Smooth muscle cell (in vitro differentiated cells): Measurements from ENCODE around the gene VSTM4. TPM values are rescaled to one million over a fixed set of nuclear protein-coding genes. Genes with fewer than 3 reads are reported as not detected.

ENCODE experiments used
- DNase-seq: peaks from one replicate; lab custom pipeline; 2025; ENCODE audit not compliant: unreplicated experiment; lab: John Stamatoyannopoulos, UW
- H2AFZ ChIP-seq: fragments of 200-600 bp; sonication (generic); 2 replicates; pipeline ENCODE4 v1.6.0; 2016; ENCODE audit warnings: antibody characterized with exemption, low read depth, mild to moderate bottlenecking
- H3F3A ChIP-seq: fragments of 200-600 bp; sonication (generic); 2 replicates; pipeline ENCODE4 v1.6.0; 2017; ENCODE audit warnings: antibody characterized with exemption, low read depth
- H3K27ac ChIP-seq: fragments of 200-600 bp; sonication (generic); 2 replicates; pipeline ENCODE4 v1.5.1; 2016; ENCODE audit warnings: low read depth, mild to moderate bottlenecking
- H3K27me3 ChIP-seq: fragments of 200-600 bp; sonication (generic); 2 replicates; pipeline ENCODE4 v1.6.1; 2016; ENCODE audit warnings: low read depth, mild to moderate bottlenecking
- H3K36me3 ChIP-seq: fragments of 200-600 bp; sonication (generic); 2 replicates; pipeline ENCODE4 v1.5.1; 2016; ENCODE audit warnings: low read depth
- H3K4me1 ChIP-seq: fragments of 200-600 bp; sonication (generic); 2 replicates; pipeline ENCODE4 v1.5.1; 2016; ENCODE audit warnings: low read depth
- H3K4me2 ChIP-seq: fragments of 200-600 bp; sonication (generic); 2 replicates; pipeline ENCODE4 v1.6.0; 2016; ENCODE audit warnings: mild to moderate bottlenecking
- H3K4me3 ChIP-seq: fragments of 200-600 bp; sonication (generic); 2 replicates; pipeline ENCODE4 v1.5.1; 2016; ENCODE audit warnings: mild to moderate bottlenecking
- H3K79me2 ChIP-seq: fragments of 200-600 bp; sonication (generic); 2 replicates; pipeline ENCODE4 v1.6.0; 2016; ENCODE audit warnings: low read depth, mild to moderate bottlenecking
- H3K9ac ChIP-seq: fragments of 200-600 bp; sonication (generic); 2 replicates; pipeline ENCODE4 v1.6.0; 2016; ENCODE audit warnings: low read depth
- H3K9me3 ChIP-seq: fragments of 200-600 bp; sonication (generic); replicated peaks from 2 replicates; pipeline ENCODE4 v1.5.1; 2016; ENCODE audit warnings: low read depth
- H4K20me1 ChIP-seq: fragments of 200-600 bp; sonication (generic); 2 replicates; pipeline ENCODE4 v1.6.0; 2016; ENCODE audit warnings: low read depth
- CTCF ChIP-seq: fragments of 200-600 bp; sonication (generic); IDR thresholded peaks from 2 replicates; pipeline ENCODE4 v1.5.1; 2017; ENCODE audit warnings: borderline replicate concordance, mild to moderate bottlenecking, antibody characterized with exemption; ENCODE audit not compliant: insufficient read depth, poor library complexity, severe bottlenecking
- WGBS: methylation state at CpG from one replicate; pipeline ENCODE4 v1.1.7; 2016; ENCODE audit warnings: low lambda C conversion rate; 5-methylcytosine and 5-hydroxymethylcytosine counted together
- polyA plus RNA-seq: library from polyadenylated mRNA; unstranded; fragments of >200 nt; fragmentation: Nextera tagmentation; extraction: Ambion mirVana; gene quantifications from 2 replicates; pipeline ENCODE4 v1.2.1, GENCODE V29; 2016
- total RNA-seq: library from RNA; depleted of rRNA; stranded (reverse); fragments of >200 nt; gene quantifications from 2 replicates; pipeline ENCODE4 v1.2.3, GENCODE V29; 2014

The VSTM4 gene
- total and polyA plus RNA-seq, 2 experiments from 2014 or later: 5.1 to 7.7 TPM

DNA sequence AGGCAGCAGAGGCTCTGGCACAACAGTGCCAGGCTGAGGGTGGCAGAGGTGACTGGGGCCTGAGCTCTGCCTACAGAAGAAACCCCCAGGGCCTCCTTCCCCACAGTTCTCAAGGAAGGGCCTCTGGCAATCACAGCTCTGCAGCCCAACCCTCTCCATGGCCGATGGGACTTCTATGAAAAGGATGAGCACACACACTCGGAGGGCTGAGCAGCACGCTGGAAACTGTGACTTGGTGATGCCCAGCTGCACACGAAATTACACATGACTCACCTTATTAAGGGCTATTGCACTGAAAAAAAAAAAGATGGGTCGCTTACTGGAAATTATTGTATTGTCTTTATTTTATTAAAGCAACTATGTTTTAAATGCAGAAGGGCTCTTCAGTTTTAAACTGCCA, 132.7 kb downstream of the VSTM4 start:
- no peak for TF ChIP-seq CTCF
- Histone ChIP-seq H3K4me2 (no peak overlapping the region), H3F3A (no peaks in the 10 kb centered on the region), H3K79me2 (no peaks in the 10 kb centered on the region), H3K36me3 (no peaks in the 10 kb centered on the region), H3K4me3 (no peak overlapping the region), H2AFZ (no peak overlapping the region), H3K9ac (no peak overlapping the region), H3K27ac (no peak overlapping the region), H3K4me1 (no peaks in the 10 kb centered on the region), H4K20me1 (no peaks in the 10 kb centered on the region), H3K9me3 (no peaks in the 10 kb centered on the region), H3K27me3 (peaks cover 5% of the 10 kb centered on the region)
- no peak for DNase-seq
- 81% methylated on average over 5 of the region's 5 CpGs for WGBS

GRCh38 chr10:48981310-48981907, 133.9 kb downstream of the VSTM4 start:
- peak; percentile 6 for DNase-seq
- H3K4me2 ChIP-seq: no peak overlapping the region
- H3K9me3 ChIP-seq: no peaks in the 10 kb centered on the region
- H3K36me3 ChIP-seq: no peaks in the 10 kb centered on the region
- no peaks in the 10 kb centered on the region for H4K20me1 ChIP-seq
- no peak overlapping the region for H3K27ac ChIP-seq
- no peaks in the 10 kb centered on the region for H3K79me2 ChIP-seq
- peak; percentile 88 for TF ChIP-seq CTCF
- no peaks in the 10 kb centered on the region for H3K4me1 ChIP-seq
- H3K4me3 ChIP-seq: no peak overlapping the region
- no peaks in the 10 kb centered on the region for H3F3A ChIP-seq
- H3K9ac ChIP-seq: no peak overlapping the region
- WGBS: 26% methylated on average over 12 of the region's 12 CpGs
- no peak overlapping the region for H2AFZ ChIP-seq
- H3K27me3 ChIP-seq: peaks cover 5% of the 10 kb centered on the region

- no peak overlapping the region for H3K27ac ChIP-seq
- H4K20me1 ChIP-seq: no peaks in the 10 kb centered on the region
- H3K36me3 ChIP-seq: no peaks in the 10 kb centered on the region
- H3K4me1 ChIP-seq: no peaks in the 10 kb centered on the region
- no peak overlapping the region for H3K4me3 ChIP-seq
- H3K79me2 ChIP-seq: no peaks in the 10 kb centered on the region
- no peak for DNase-seq
- H2AFZ ChIP-seq: no peak overlapping the region
- H3K4me2 ChIP-seq: no peak overlapping the region
- no peak for TF ChIP-seq CTCF
- no peak overlapping the region for H3K9ac ChIP-seq
- H3F3A ChIP-seq: no peaks in the 10 kb centered on the region
- peaks cover 11% of the 10 kb centered on the region for H3K27me3 ChIP-seq
- no peaks in the 10 kb centered on the region for H3K9me3 ChIP-seq
- 68% methylated on average over 5 of the region's 5 CpGs for WGBS
Measured at GRCh38 chr10:48978318-48978717, 137.0 kb downstream of the VSTM4 start.

DNA sequence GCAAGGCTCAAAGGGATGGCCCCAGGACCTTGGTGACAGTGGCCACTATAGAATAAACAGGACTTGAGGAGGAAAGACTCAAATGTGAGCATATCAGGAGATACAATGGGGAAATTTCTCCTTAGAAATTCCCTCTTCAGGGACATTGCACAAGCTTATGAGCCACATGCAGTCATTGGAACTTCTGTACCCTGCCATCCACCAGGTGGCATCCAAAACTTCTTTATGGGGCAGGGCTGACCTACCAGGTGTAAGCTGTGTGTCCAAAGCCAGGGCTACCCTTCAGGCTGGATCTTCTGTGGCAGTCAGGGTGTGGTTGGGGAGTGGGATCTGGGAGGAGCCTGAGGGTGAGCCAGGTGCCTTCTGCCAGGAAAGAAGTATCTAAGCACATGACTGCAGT, 139.1 kb downstream of the VSTM4 start:
- TF ChIP-seq CTCF: peak; percentile 28
- no peaks in the 10 kb centered on the region for H3K9me3 ChIP-seq
- H2AFZ ChIP-seq: no peak overlapping the region
- no peaks in the 10 kb centered on the region for H3K79me2 ChIP-seq
- no peak overlapping the region for H3K27ac ChIP-seq
- H3K36me3 ChIP-seq: no peaks in the 10 kb centered on the region
- peaks cover 26% of the 10 kb centered on the region for H3K27me3 ChIP-seq
- no peak overlapping the region for H3K9ac ChIP-seq
- no peaks in the 10 kb centered on the region for H3F3A ChIP-seq
- H3K4me2 ChIP-seq: no peak overlapping the region
- H4K20me1 ChIP-seq: no peaks in the 10 kb centered on the region
- H3K4me3 ChIP-seq: no peak overlapping the region
- no peak for DNase-seq
- H3K4me1 ChIP-seq: no peaks in the 10 kb centered on the region
